ENCODE measurements around the gene C12orf60.

Gene C12orf60

DNA sequence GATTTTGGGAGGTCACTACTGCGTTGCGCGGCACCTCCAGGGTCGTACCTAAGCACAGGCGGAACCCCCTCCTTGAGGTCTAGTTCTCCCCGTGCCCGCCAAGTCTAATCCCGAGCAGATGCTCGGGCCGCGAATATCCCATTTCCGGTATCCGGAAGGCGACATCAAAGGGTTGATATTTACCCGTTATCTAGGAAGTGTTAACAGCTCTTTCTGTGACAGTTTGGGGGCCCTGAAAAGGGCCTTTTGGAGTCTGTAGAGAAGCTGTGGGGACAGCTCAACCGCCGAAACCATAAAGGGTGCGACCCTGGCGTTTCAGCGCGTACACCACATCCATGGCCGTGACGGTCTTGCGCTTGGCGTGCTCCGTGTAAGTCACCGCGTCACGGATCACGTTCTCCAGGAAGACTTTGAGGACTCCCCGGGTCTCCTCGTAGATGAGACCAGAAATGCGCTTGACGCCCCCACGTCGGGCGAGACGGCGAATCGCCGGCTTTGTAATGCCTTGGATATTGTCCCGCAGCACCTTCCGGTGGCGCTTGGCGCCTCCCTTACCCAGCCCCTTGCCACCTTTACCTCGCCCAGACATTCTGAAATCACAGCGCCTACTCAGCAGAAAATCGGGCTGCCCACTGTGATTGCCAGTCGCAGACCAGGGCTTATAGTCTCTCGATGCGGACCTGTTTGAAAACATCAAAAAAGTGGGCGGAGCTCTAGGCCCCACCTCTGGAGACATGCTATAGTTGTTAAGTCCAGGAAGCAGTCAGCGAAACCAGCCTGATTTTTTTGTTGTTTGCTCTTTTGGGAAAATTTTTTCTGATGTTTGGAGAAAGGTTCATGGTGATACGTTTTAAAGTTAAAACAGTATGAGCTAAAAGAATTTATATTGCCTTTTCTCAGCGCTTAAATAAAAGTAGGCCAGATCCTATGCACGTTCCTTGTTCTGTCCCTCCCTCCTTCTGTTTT is 32.7 kb upstream of the C12orf60 start:
- Histone ChIP-seq H3K4me1 (ENCODE audit: insufficient read depth, low read length) (peaks cover 10% of the 10 kb centered on the region; the same call in 1 of the 2 replicates), H3K4me3 (ENCODE audit: low read length) (peak overlapping the region; percentile 97), H3K9me3 (ENCODE audit: insufficient read depth, low read depth, low read length) (no peaks in the 10 kb centered on the region), H3K36me3 (ENCODE audit: insufficient read depth, low read depth, low read length) (peaks cover 10% of the 10 kb centered on the region; the same call in 1 of the 2 replicates), H3K9ac (ENCODE audit: low read depth, low read length) (peak overlapping the region; percentile 98), H3K27me3 (ENCODE audit: insufficient read depth, low read length) (no peaks in the 10 kb centered on the region), H3K27ac (ENCODE audit: low read length) (peak overlapping the region; percentile 98)

DNA sequence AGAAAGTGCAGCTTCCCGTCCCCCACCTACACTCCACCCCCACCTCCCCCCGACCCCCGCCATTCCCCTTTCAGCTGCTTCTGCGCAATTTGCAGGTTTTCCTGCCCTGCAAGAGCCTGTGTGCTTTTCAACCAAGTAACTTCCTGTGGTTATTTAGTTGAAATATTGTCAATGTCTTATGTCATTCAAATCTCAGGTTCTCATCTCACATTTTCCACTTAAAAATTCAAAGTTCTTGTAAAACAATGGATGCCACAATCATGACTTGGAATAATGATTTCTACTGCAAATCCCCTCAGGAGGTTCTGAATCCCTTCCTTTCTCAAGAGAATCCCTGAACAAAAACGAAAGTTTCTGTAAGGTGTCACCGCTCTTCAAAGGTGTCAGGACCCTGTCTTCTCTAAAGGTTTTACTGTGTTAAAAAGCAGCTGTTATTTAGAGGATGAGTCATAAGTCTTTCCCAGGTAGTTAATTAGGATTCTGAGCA is 31.8 kb upstream of the C12orf60 start:
- Histone ChIP-seq H3K27me3 (ENCODE audit: insufficient read depth, low read length) (no peaks in the 10 kb centered on the region), H3K27ac (ENCODE audit: low read length) (peak overlapping the region; percentile 98), H3K4me3 (ENCODE audit: low read length) (peak overlapping the region; percentile 97), H3K9ac (ENCODE audit: low read depth, low read length) (peak overlapping the region; percentile 98; the same call in 1 of the 2 replicates), H3K36me3 (ENCODE audit: insufficient read depth, low read depth, low read length) (0 out of 2 replicates have a peak, but pooled peaks cover 8% of the 10 kb centered on the region), H3K4me1 (ENCODE audit: insufficient read depth, low read length) (peaks cover 16% of the 10 kb centered on the region; the same call in 1 of the 2 replicates), H3K9me3 (ENCODE audit: insufficient read depth, low read depth, low read length) (no peaks in the 10 kb centered on the region)

DNA sequence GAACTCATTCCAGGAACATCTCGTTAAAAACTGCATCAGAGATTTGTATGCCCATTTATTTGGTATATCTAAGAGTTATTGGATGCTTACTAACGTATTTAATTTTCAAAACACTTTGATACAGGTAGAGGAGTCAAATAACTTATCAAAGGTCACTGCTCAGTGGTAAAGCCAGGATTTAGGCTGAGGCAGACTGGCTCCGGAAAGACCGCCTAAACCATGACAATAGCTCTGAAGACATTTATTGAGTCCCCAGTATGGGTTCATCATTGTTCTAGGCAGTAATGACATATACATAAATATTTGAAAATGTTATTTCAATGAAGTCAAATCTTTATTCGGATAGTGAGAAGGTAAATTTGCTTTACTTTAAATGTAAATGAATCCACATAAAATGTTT is 30.5 kb upstream of the C12orf60 start:
- H3K4me3 ChIP-seq (ENCODE audit: low read length), result peak overlapping the region; percentile 90; the same call in 1 of the 2 replicates
- H3K9me3 ChIP-seq (ENCODE audit: insufficient read depth, low read depth, low read length), result no peaks in the 10 kb centered on the region
- no peaks in the 10 kb centered on the region for H3K27me3 ChIP-seq (ENCODE audit: insufficient read depth, low read length)
- H3K9ac ChIP-seq (ENCODE audit: low read depth, low read length), result peak overlapping the region; percentile 87; the same call in 1 of the 2 replicates
- H3K36me3 ChIP-seq (ENCODE audit: insufficient read depth, low read depth, low read length), result 0 out of 2 replicates have a peak, but pooled peaks cover 1% of the 10 kb centered on the region
- H3K4me1 ChIP-seq (ENCODE audit: insufficient read depth, low read length), result peaks cover 20% of the 10 kb centered on the region; the same call in 1 of the 2 replicates
- H3K27ac ChIP-seq (ENCODE audit: low read length), result no peak overlapping the region

DNA sequence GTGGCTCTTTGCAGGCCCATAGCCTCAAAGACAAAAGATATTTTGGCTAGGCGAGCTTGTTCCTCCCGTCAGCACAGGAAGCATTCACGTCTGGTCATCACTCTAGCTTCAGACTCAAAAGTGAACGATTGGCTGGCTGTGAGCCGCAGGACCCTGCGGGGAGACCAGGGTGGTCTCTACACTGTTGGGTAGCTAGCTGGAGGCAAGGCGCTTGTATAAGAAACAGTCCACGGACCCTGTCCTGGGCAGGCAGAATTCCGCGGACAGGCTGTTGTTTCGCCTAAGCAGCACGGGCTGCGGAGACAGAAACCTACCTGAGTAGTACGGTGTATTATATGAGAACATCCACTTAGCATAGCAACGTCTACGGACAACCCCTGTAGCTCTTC is 29.8 kb upstream of the C12orf60 start:
- Histone ChIP-seq H3K36me3 (ENCODE audit: insufficient read depth, low read depth, low read length) (no peaks in the 10 kb centered on the region), H3K27ac (ENCODE audit: low read length) (peak overlapping the region; percentile 87), H3K9ac (ENCODE audit: low read depth, low read length) (peak overlapping the region; percentile 87; the same call in 1 of the 2 replicates), H3K27me3 (ENCODE audit: insufficient read depth, low read length) (no peaks in the 10 kb centered on the region), H3K4me3 (ENCODE audit: low read length) (peak overlapping the region; percentile 90; the same call in 1 of the 2 replicates), H3K9me3 (ENCODE audit: insufficient read depth, low read depth, low read length) (no peaks in the 10 kb centered on the region), H3K4me1 (ENCODE audit: insufficient read depth, low read length) (peaks cover 20% of the 10 kb centered on the region; the same call in 1 of the 2 replicates)

DNA sequence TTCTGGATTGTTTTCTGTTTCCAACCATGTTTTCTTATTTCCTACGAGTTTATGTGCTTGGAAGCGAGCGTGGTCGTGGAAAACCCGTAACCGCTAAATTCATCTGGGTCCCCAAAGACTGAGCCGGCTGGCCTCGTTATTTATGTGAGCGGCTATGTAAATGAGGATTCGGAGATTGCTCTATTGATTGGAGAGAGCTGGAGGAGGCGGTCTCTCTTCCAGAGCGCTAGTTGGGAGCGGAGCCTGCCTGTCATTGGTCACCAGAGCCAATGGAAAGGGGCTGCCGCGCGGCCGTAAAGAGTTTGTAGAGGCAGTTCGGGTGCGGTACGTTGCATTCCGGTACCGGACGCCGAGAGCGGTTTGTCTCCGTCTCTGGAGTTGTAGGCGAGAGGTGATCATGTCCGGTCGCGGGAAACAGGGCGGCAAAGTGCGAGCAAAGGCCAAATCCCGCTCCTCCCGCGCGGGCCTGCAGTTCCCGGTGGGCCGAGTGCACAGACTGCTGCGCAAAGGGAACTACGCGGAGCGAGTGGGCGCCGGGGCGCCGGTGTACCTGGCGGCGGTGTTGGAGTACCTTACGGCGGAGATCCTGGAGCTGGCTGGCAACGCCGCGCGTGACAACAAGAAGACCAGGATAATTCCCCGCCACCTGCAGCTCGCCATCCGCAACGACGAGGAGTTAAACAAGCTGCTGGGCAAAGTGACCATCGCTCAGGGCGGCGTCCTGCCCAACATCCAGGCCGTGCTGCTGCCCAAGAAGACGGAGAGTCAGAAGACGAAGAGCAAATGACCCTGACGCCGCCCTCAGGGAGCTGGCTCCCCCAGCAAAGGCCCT is 29.2 kb upstream of the C12orf60 start:
- Histone ChIP-seq H3K27ac (ENCODE audit: low read length) (peak overlapping the region; percentile 87), H3K4me3 (ENCODE audit: low read length) (peak overlapping the region; percentile 90), H3K36me3 (ENCODE audit: insufficient read depth, low read depth, low read length) (no peaks in the 10 kb centered on the region), H3K4me1 (ENCODE audit: insufficient read depth, low read length) (peaks cover 20% of the 10 kb centered on the region; the same call in 1 of the 2 replicates), H3K9me3 (ENCODE audit: insufficient read depth, low read depth, low read length) (no peaks in the 10 kb centered on the region), H3K9ac (ENCODE audit: low read depth, low read length) (peak overlapping the region; percentile 87; the same call in 1 of the 2 replicates), H3K27me3 (ENCODE audit: insufficient read depth, low read length) (no peaks in the 10 kb centered on the region)

DNA sequence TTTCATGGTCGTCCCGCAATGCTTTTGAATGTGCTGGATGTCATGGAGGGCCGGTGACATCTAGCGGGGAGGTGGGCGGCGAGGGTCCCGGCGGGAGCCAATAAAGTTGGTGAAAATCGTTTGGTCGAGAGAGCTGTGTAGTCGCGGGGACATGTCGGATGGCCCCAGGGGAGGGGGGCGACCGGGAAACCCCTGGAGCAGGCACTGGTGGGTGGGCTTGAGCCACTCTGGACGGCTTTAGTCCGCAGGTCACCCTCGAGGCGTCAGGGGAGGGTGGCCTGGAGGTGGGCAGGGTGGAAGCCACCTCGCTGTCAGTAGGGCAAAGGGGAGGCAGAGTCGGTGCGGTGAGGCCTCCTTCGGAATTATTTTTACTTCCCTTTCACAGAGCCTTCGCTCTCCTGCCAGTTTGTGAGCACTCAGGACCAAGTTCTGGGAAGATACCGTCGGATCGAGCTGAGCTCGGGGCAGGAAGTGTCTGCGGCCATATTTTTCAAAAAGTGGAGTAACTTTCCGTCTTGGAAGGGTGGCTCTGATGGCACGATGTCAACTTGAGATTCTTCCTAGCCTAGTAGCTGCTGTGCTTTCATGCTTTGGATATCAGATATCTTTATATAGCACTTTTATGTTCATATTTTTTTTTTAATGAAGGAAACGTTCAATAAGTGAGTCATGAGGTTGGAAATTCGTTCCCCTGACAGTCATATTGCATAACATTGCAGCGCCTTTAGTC is 28.4 kb upstream of the C12orf60 start:
- Histone ChIP-seq H3K4me3 (ENCODE audit: low read length) (peak overlapping the region; percentile 90), H3K9ac (ENCODE audit: low read depth, low read length) (peak overlapping the region; percentile 87; the same call in 1 of the 2 replicates), H3K4me1 (ENCODE audit: insufficient read depth, low read length) (peaks cover 20% of the 10 kb centered on the region; the same call in 1 of the 2 replicates), H3K9me3 (ENCODE audit: insufficient read depth, low read depth, low read length) (no peaks in the 10 kb centered on the region), H3K36me3 (ENCODE audit: insufficient read depth, low read depth, low read length) (no peaks in the 10 kb centered on the region), H3K27me3 (ENCODE audit: insufficient read depth, low read length) (no peaks in the 10 kb centered on the region), H3K27ac (ENCODE audit: low read length) (no peak overlapping the region)

DNA sequence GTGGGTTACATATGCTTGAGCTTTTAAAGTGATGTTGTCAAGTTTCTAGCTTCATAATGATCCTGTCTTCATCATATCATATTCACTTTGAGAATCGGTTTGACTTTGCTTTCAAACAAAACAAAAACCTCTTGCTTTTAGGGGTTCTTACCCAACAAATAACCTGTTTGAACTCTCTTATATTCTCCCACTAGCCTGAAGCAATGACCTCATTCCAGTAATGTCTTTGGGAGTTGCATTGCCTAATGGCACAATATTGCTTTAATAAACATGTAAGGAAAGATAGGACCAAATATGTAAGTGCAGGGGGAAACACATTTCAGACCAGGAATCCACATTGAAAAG is 27.9 kb upstream of the C12orf60 start:
- H3K27ac ChIP-seq (ENCODE audit: low read length), result no peak overlapping the region
- peak overlapping the region; percentile 87; the same call in 1 of the 2 replicates for H3K9ac ChIP-seq (ENCODE audit: low read depth, low read length)
- peaks cover 20% of the 10 kb centered on the region; the same call in 1 of the 2 replicates for H3K4me1 ChIP-seq (ENCODE audit: insufficient read depth, low read length)
- H3K36me3 ChIP-seq (ENCODE audit: insufficient read depth, low read depth, low read length), result no peaks in the 10 kb centered on the region
- no peaks in the 10 kb centered on the region for H3K9me3 ChIP-seq (ENCODE audit: insufficient read depth, low read depth, low read length)
- H3K27me3 ChIP-seq (ENCODE audit: insufficient read depth, low read length), result no peaks in the 10 kb centered on the region
- H3K4me3 ChIP-seq (ENCODE audit: low read length), result peak overlapping the region; percentile 90

DNA sequence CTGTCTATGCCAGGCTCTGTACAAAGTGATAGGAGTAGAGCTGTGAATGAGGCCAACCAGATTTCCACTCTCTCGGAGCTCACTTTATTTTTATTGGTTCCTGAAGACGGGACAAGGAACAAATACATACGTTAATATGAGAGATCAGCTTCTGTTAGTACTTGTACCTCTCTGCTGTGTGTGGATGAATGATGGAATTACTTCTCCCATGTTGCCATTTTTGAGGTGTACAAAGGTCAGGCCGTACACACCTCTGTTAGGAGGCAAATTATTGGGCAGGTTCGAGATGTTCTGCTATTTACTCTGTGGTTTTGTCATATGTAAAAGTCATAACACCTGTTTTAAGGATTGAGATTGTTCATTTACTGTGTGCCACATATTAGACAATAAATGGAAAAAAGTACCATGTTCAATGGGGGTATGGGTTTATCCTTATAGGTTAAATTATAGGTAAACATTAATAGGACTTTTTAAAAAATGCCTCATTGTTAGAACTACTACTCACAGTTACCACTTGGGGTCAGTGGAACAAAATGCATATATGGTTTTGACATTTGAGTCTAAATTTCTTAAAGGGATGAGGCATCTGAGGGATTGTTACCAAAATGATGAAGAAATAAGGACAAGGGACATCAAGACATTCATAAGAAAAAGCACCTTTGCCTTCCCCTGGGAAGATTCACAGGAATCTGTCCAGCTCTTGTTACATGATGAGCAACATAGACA is 27.1 kb upstream of the C12orf60 start:
- Histone ChIP-seq H3K4me3 (ENCODE audit: low read length) (peak overlapping the region; percentile 8; the same call in 1 of the 2 replicates), H3K27ac (ENCODE audit: low read length) (no peak overlapping the region), H3K9me3 (ENCODE audit: insufficient read depth, low read depth, low read length) (no peaks in the 10 kb centered on the region), H3K4me1 (ENCODE audit: insufficient read depth, low read length) (peaks cover 20% of the 10 kb centered on the region; the same call in 1 of the 2 replicates), H3K27me3 (ENCODE audit: insufficient read depth, low read length) (no peaks in the 10 kb centered on the region), H3K36me3 (ENCODE audit: insufficient read depth, low read depth, low read length) (no peaks in the 10 kb centered on the region), H3K9ac (ENCODE audit: low read depth, low read length) (no peak overlapping the region)

DNA sequence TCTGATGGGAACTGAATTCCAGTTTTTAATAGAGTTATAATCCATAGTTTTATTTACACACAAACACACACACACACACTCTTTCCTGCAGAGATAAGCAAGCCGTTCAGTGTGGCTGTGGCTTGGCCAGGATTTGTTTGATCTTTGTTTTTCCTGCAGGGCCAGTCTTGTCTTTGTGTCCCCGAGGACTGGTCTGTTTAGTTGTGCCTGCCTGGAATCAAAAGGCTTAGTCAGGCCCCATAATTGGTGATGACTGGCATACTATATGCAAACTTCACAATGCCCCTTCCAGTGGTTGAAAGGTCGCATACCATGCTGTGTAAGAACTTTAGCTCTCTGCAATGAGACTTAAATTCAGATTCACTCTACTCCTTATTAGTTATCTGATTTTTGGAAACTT is 26.2 kb upstream of the C12orf60 start:
- Histone ChIP-seq H3K27ac (ENCODE audit: low read length) (no peak overlapping the region), H3K9me3 (ENCODE audit: insufficient read depth, low read depth, low read length) (no peaks in the 10 kb centered on the region), H3K4me1 (ENCODE audit: insufficient read depth, low read length) (peaks cover 13% of the 10 kb centered on the region; the same call in 1 of the 2 replicates), H3K4me3 (ENCODE audit: low read length) (no peak overlapping the region), H3K9ac (ENCODE audit: low read depth, low read length) (no peak overlapping the region), H3K27me3 (ENCODE audit: insufficient read depth, low read length) (no peaks in the 10 kb centered on the region), H3K36me3 (ENCODE audit: insufficient read depth, low read depth, low read length) (no peaks in the 10 kb centered on the region)

DNA sequence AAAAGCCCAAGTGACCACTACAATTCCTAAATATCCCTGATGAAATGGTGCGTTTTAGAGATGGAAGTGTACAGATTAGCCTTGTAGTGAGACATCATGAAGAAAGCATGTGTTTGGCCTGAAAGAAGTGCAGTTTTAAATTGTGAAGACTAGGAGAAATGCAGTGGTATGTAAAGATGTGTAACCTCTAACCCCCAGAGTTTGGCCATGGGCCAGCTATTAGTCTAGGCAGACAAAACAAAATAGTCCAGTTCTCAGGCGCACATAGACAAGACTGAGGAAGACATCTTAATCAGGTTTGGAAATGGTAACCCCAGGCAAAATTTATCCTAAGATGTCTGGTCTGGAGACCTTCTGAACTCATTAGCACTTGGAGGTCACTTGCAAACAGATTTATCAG is 23.6 kb upstream of the C12orf60 start:
- peaks cover 13% of the 10 kb centered on the region; the same call in 1 of the 2 replicates for H3K4me1 ChIP-seq (ENCODE audit: insufficient read depth, low read length)
- peaks cover 8% of the 10 kb centered on the region; the same call in 1 of the 2 replicates for H3K36me3 ChIP-seq (ENCODE audit: insufficient read depth, low read depth, low read length)
- H3K9ac ChIP-seq (ENCODE audit: low read depth, low read length), result no peak overlapping the region
- H3K27ac ChIP-seq (ENCODE audit: low read length), result no peak overlapping the region
- no peaks in the 10 kb centered on the region for H3K27me3 ChIP-seq (ENCODE audit: insufficient read depth, low read length)
- no peaks in the 10 kb centered on the region for H3K9me3 ChIP-seq (ENCODE audit: insufficient read depth, low read depth, low read length)
- H3K4me3 ChIP-seq (ENCODE audit: low read length), result no peak overlapping the region
